Neural cell (in vitro differentiated cells): ENCODE measurements around the gene MAGI2.

Experiments
- EP300 ChIP-seq: fragments of 450-650 bp; conservative IDR thresholded peaks from 2 replicates; pipeline ENCODE4 v1.6.1; 2014; ENCODE audit warnings: antibody characterized with exemption, mild to moderate bottlenecking, moderate library complexity; ENCODE audit not compliant: poor library complexity, severe bottlenecking
- POLR2AphosphoS5 ChIP-seq: IDR thresholded peaks from 2 replicates; pipeline ENCODE4 v1.6.1; 2012
- TF ChIP-seq, protein P1 (sequence below): fragments of 450-650 bp; IDR thresholded peaks from 2 replicates; pipeline ENCODE4 v1.5.1; 2014; ENCODE audit warnings: antibody characterized with exemption, mild to moderate bottlenecking, moderate library complexity; ENCODE audit not compliant: poor library complexity, severe bottlenecking
- TF ChIP-seq, protein P2 (sequence below): IDR thresholded peaks from 2 replicates; pipeline ENCODE4 v1.6.1; 2012; ENCODE audit warnings: borderline replicate concordance

DNA sequence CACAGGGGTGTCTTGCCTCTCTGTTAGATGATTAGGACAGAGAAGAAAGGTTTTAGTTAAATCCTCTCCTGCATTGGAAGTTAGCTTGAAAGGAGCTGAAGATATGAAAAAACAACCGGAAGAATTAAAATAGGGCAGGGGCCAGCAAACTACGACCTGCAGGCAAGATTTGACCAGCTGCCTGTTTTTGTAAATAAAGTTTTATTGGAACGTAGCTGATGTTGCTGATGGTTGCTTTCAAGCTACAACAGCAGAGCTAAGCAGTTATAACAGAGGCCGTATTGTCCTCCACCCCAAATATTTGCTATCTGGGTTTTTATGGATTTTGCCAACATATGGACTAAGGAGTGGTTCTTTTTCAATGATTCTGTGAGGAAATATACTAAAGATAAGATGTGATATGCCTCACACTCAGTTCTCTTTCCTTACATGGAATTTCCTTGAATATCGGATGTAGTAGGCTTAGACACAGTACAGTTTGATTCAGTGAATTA, 1086.1 kb downstream of the MAGI2 start:
- TF ChIP-seq, protein P1, sequence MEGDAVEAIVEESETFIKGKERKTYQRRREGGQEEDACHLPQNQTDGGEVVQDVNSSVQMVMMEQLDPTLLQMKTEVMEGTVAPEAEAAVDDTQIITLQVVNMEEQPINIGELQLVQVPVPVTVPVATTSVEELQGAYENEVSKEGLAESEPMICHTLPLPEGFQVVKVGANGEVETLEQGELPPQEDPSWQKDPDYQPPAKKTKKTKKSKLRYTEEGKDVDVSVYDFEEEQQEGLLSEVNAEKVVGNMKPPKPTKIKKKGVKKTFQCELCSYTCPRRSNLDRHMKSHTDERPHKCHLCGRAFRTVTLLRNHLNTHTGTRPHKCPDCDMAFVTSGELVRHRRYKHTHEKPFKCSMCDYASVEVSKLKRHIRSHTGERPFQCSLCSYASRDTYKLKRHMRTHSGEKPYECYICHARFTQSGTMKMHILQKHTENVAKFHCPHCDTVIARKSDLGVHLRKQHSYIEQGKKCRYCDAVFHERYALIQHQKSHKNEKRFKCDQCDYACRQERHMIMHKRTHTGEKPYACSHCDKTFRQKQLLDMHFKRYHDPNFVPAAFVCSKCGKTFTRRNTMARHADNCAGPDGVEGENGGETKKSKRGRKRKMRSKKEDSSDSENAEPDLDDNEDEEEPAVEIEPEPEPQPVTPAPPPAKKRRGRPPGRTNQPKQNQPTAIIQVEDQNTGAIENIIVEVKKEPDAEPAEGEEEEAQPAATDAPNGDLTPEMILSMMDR: no peak
- no peak for TF ChIP-seq POLR2AphosphoS5
- TF ChIP-seq, protein P2, sequence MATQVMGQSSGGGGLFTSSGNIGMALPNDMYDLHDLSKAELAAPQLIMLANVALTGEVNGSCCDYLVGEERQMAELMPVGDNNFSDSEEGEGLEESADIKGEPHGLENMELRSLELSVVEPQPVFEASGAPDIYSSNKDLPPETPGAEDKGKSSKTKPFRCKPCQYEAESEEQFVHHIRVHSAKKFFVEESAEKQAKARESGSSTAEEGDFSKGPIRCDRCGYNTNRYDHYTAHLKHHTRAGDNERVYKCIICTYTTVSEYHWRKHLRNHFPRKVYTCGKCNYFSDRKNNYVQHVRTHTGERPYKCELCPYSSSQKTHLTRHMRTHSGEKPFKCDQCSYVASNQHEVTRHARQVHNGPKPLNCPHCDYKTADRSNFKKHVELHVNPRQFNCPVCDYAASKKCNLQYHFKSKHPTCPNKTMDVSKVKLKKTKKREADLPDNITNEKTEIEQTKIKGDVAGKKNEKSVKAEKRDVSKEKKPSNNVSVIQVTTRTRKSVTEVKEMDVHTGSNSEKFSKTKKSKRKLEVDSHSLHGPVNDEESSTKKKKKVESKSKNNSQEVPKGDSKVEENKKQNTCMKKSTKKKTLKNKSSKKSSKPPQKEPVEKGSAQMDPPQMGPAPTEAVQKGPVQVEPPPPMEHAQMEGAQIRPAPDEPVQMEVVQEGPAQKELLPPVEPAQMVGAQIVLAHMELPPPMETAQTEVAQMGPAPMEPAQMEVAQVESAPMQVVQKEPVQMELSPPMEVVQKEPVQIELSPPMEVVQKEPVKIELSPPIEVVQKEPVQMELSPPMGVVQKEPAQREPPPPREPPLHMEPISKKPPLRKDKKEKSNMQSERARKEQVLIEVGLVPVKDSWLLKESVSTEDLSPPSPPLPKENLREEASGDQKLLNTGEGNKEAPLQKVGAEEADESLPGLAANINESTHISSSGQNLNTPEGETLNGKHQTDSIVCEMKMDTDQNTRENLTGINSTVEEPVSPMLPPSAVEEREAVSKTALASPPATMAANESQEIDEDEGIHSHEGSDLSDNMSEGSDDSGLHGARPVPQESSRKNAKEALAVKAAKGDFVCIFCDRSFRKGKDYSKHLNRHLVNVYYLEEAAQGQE: no peak
- no peak for TF ChIP-seq EP300
